Osteocyte (in vitro differentiated cells): ENCODE results near the gene ADAMTS2. TPM values are rescaled to one million over a fixed set of nuclear protein-coding genes. Genes with fewer than 3 reads are reported as not detected.

Experiments used
- DNase-seq: peaks from one replicate; pipeline ENCODE4 v3.0.0; 2021; ENCODE audit warnings: mixed read lengths; ENCODE audit not compliant: unreplicated experiment; ENCODE audit errors: extremely low spot score
- H3K27ac Mint-ChIP-seq: one replicate; pipeline ENCODE4 v1.8.0; 2021; ENCODE audit warnings: mild to moderate bottlenecking, mixed read lengths; ENCODE audit not compliant: unreplicated experiment
- H3K27me3 Mint-ChIP-seq: one replicate; pipeline ENCODE4 v1.8.0; 2021; ENCODE audit warnings: mixed read lengths; ENCODE audit not compliant: unreplicated experiment
- H3K36me3 Mint-ChIP-seq: one replicate; pipeline ENCODE4 v1.8.0; 2021; ENCODE audit warnings: mixed read lengths; ENCODE audit not compliant: unreplicated experiment
- H3K4me1 Mint-ChIP-seq: one replicate; pipeline ENCODE4 v1.8.0; 2021; ENCODE audit warnings: mixed read lengths; ENCODE audit not compliant: unreplicated experiment
- H3K4me3 Mint-ChIP-seq: one replicate; pipeline ENCODE4 v1.8.0; 2021; ENCODE audit warnings: mild to moderate bottlenecking, moderate library complexity, mixed read lengths; ENCODE audit not compliant: unreplicated experiment
- H3K9me3 Mint-ChIP-seq: one replicate; pipeline ENCODE4 v1.8.0; 2021; ENCODE audit warnings: mixed read lengths; ENCODE audit not compliant: unreplicated experiment
- total RNA-seq: library from RNA; stranded (reverse); gene quantifications from 2 replicates; pipeline ENCODE4 v1.2.1, GENCODE V29; 2021
- TF ChIP-seq, protein P1 (sequence below): fragments of 200-600 bp; sonication (generic); IDR thresholded peaks from 2 replicates; pipeline ENCODE4 v1.5.0; 2021; ENCODE audit warnings: antibody characterized with exemption, mild to moderate bottlenecking, moderate library complexity

Gene ADAMTS2
- total RNA-seq, 1 donor from 2014 or later: 12.2 TPM

DNA sequence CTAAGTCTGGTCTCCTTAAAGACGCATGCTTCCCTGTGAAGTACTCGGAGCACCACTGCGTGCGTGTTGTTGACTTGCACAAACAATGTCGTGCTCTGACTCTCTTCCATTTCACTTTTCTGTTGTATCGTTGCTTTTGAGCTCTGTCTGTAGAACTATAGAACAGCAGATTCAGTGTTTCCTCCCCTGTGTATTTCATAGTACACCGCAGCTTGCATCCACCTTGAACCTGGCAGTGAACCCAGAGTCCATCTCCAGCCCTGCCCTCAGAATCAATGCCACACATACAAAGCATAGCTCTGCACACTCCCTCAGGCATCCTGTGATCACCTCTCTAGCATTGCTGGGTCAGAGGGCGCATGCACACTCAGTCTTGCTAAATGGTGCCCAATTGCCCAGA is 37.2 kb upstream of the ADAMTS2 start:
- no peak overlapping the region for H3K27ac Mint-ChIP-seq
- peaks cover 14% of the 10 kb centered on the region for H3K9me3 Mint-ChIP-seq
- no peaks in the 10 kb centered on the region for H3K27me3 Mint-ChIP-seq
- H3K4me3 Mint-ChIP-seq: no peak overlapping the region
- peaks cover 4% of the 10 kb centered on the region for H3K4me1 Mint-ChIP-seq
- DNase-seq: peak; percentile 51
- TF ChIP-seq, protein P1, sequence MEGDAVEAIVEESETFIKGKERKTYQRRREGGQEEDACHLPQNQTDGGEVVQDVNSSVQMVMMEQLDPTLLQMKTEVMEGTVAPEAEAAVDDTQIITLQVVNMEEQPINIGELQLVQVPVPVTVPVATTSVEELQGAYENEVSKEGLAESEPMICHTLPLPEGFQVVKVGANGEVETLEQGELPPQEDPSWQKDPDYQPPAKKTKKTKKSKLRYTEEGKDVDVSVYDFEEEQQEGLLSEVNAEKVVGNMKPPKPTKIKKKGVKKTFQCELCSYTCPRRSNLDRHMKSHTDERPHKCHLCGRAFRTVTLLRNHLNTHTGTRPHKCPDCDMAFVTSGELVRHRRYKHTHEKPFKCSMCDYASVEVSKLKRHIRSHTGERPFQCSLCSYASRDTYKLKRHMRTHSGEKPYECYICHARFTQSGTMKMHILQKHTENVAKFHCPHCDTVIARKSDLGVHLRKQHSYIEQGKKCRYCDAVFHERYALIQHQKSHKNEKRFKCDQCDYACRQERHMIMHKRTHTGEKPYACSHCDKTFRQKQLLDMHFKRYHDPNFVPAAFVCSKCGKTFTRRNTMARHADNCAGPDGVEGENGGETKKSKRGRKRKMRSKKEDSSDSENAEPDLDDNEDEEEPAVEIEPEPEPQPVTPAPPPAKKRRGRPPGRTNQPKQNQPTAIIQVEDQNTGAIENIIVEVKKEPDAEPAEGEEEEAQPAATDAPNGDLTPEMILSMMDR: no peak
- H3K36me3 Mint-ChIP-seq: no peaks in the 10 kb centered on the region

DNA sequence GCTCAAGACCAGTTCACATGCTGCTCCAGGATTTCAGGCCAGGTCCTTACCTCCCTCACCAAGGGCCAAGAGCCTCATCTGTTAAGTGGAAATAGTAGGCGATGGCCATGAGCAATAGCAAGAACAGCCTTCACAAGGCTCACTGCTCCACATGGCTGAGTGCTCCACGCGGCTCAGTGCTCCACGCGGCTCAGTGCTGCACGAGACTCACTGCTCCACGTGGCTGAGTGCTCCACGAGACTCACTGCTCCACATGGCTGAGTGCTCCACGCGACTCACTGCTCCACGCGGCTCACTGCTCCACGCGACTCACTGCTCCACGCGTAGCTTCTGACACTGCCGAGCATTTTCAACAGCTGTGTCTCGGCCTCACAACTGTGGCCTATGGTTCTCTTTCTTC is 36.4 kb upstream of the ADAMTS2 start:
- Mint-ChIP-seq H3K27ac (no peak overlapping the region), H3K27me3 (no peaks in the 10 kb centered on the region), H3K9me3 (peaks cover 14% of the 10 kb centered on the region), H3K36me3 (no peaks in the 10 kb centered on the region), H3K4me3 (no peak overlapping the region), H3K4me1 (peaks cover 4% of the 10 kb centered on the region)
- TF ChIP-seq, protein P1: no peak
- DNase-seq: peak; percentile 63

DNA sequence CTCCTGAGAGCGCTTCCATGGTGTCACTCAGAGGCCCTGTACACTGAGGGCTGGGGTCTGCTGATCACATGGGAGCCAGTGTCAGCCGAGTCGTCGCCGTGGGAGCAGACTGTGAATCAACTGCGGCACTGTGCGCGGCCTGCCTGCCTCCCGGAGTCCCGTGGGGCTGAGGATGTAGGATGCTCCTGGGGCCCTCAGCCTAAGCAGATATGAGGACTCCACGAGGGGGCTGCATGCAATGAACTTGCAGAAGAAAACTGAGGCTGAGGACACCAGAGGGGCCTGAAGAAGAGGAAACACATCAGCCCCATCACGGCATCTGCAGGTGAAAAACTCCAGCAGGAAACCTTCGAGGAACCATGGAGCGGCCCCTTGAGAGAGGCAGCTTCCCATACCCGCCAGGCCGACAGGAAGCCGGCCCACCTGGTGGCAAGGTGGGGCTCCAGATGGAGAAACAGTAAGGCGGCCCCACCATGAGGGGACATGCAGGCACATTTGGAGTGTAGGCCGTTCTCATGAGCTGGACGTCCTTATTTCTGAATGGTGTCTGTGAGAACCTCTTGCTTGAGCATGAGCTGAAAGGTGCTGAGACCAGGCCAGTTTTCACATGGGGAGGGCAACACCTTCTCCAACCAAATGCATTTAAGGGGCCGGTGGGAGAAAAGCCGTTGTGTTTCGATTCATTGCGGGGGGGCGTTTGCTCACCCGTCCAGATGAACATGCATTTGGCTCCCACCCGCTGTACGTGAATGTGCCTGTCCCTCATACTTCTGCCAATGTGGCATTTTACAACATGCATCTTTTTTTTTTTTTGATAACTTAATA is 35.2 kb upstream of the ADAMTS2 start:
- DNase-seq: peak; percentile 77
- H3K36me3 Mint-ChIP-seq: no peaks in the 10 kb centered on the region
- H3K27ac Mint-ChIP-seq: no peak overlapping the region
- no peaks in the 10 kb centered on the region for H3K27me3 Mint-ChIP-seq
- peaks cover 14% of the 10 kb centered on the region for H3K9me3 Mint-ChIP-seq
- TF ChIP-seq, protein P1: no peak
- H3K4me1 Mint-ChIP-seq: peaks cover 4% of the 10 kb centered on the region
- H3K4me3 Mint-ChIP-seq: no peak overlapping the region

DNA sequence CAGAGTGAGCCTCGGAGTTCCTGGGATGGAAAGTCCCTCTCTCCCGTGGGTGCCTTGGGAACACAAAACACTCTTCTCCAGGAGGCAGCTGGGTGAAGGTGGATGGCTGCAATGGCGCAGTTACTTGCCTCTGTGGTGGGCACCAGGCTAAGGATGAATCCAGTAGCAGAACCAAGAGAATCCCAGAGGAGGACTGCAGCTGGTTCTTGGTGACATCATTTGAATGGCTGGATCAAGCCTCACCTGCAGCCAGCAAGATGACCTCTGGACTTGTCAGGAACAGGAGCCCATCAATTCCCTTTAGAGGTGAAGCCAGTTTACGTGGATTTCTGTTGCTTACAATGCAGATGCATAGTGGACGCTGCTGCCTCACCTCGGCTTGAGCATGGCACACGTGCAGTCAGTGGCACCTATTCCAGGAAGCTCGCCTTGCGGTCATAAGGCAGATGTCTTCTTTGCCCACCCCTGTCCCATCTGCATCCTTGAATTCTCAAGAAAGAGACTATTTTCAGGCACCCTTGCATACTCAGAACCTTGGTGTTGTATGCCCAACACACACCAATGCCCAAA is 34.1 kb upstream of the ADAMTS2 start:
- peak; percentile 59 for DNase-seq
- TF ChIP-seq, protein P1: no peak
- Mint-ChIP-seq H3K27me3 (no peaks in the 10 kb centered on the region), H3K36me3 (no peaks in the 10 kb centered on the region), H3K4me3 (no peak overlapping the region), H3K9me3 (peaks cover 14% of the 10 kb centered on the region), H3K4me1 (peaks cover 4% of the 10 kb centered on the region), H3K27ac (peak overlapping the region; percentile 31)
